ENCODE measurements around the gene RAET1E. TPM values are rescaled to one million over a fixed set of nuclear protein-coding genes. Genes with fewer than 3 reads are reported as not detected.
"Not testable (repeated sequence)": the region's sequence is repeated elsewhere in the genome, so short reads cannot be mapped to it uniquely, and the experiment has no call there.

The RAET1E gene
- total RNA-seq, 1 donor = 0.36 TPM

- H2AFZ ChIP-seq (ENCODE audit: low read length) = no peak overlapping the region
- H3K4me3 ChIP-seq (ENCODE audit: insufficient read depth, low read length) = no peak overlapping the region
- no peak overlapping the region for H3K27ac ChIP-seq (ENCODE audit: low read depth, low read length)
- H3K27me3 ChIP-seq (ENCODE audit: insufficient read depth, low read length) = peaks cover 56% of the 10 kb centered on the region
- no peak for DNase-seq (ENCODE audit: insufficient read length, low spot score, missing footprints)
- no peaks in the 10 kb centered on the region for H3K9me3 ChIP-seq (ENCODE audit: low read depth, low read length)
- no peaks in the 10 kb centered on the region for H3K79me2 ChIP-seq (ENCODE audit: insufficient read depth, low read length)
- TF ChIP-seq, protein P1, sequence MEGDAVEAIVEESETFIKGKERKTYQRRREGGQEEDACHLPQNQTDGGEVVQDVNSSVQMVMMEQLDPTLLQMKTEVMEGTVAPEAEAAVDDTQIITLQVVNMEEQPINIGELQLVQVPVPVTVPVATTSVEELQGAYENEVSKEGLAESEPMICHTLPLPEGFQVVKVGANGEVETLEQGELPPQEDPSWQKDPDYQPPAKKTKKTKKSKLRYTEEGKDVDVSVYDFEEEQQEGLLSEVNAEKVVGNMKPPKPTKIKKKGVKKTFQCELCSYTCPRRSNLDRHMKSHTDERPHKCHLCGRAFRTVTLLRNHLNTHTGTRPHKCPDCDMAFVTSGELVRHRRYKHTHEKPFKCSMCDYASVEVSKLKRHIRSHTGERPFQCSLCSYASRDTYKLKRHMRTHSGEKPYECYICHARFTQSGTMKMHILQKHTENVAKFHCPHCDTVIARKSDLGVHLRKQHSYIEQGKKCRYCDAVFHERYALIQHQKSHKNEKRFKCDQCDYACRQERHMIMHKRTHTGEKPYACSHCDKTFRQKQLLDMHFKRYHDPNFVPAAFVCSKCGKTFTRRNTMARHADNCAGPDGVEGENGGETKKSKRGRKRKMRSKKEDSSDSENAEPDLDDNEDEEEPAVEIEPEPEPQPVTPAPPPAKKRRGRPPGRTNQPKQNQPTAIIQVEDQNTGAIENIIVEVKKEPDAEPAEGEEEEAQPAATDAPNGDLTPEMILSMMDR (IDR thresholded peaks at IDR 0.05; ENCODE audit: extremely low read depth, low read depth, low read length) = no peak
- H4K20me1 ChIP-seq (ENCODE audit: insufficient read depth, low read length) = no peaks in the 10 kb centered on the region
- H3K36me3 ChIP-seq (ENCODE audit: insufficient read depth, low read length) = no peaks in the 10 kb centered on the region
- no peaks in the 10 kb centered on the region for H3K4me1 ChIP-seq (ENCODE audit: insufficient read depth, low read length)
- no peak overlapping the region for H3K4me2 ChIP-seq (ENCODE audit: insufficient read depth, low read length)
These were observed 35.1 kb upstream of the RAET1E start for GRCh38 chr6:149933036-149933435.

DNA sequence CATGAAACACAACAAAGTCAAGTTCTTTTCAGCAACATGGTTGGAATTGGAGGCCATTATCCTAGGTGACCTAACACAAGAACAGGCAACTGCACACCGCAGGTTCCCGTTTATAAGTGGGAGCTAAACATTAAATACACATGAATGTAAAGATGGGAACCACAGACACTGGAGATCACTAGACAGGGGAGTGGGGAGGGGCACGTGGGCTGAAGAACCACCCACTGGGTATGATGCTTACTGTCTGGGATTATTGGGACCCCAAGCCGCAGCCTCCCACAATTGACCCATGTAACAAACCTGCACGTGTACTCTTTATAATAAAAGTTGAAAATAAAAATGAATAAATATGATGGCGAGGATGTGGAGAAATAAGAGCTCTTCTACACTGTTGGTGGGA is 33.6 kb upstream of the RAET1E start:
- TF ChIP-seq, protein P1 (IDR thresholded peaks at IDR 0.05; ENCODE audit: extremely low read depth, low read depth, low read length) = no peak
- no peaks in the 10 kb centered on the region for H3K36me3 ChIP-seq (ENCODE audit: insufficient read depth, low read length)
- no peaks in the 10 kb centered on the region for H3K9me3 ChIP-seq (ENCODE audit: low read depth, low read length)

DNA sequence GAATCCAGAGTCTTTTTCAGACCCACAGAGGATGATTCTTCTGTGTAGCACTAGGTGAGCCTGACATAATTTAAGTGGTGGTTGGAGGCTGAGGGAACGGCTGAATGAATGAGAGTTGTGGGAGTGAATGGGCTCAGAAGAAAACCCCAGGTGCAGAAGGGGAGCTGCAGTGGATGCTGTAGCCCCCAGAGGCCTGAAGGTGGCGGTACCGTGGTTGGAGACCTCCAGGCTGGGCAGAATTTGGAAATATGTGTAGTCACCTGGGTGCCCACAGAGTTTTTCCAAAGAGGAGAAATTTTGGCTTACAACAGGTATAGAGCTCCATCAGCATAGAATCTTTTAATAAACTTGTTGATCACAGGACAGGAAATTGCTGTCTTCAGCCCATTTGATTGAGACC is 31.5 kb upstream of the RAET1E start:
- Histone ChIP-seq H3K9me3 (ENCODE audit: low read depth, low read length) (no peaks in the 10 kb centered on the region), H3K27me3 (ENCODE audit: insufficient read depth, low read length) (peaks cover 32% of the 10 kb centered on the region), H3K27ac (ENCODE audit: low read depth, low read length) (no peak overlapping the region), H3K4me3 (ENCODE audit: insufficient read depth, low read length) (no peak overlapping the region), H3K4me1 (ENCODE audit: insufficient read depth, low read length) (peaks cover 5% of the 10 kb centered on the region), H3K4me2 (ENCODE audit: insufficient read depth, low read length) (no peak overlapping the region), H3K79me2 (ENCODE audit: insufficient read depth, low read length) (no peaks in the 10 kb centered on the region), H4K20me1 (ENCODE audit: insufficient read depth, low read length) (no peaks in the 10 kb centered on the region), H2AFZ (ENCODE audit: low read length) (no peak overlapping the region), H3K36me3 (ENCODE audit: insufficient read depth, low read length) (no peaks in the 10 kb centered on the region)
- TF ChIP-seq, protein P1 (IDR thresholded peaks at IDR 0.05; ENCODE audit: extremely low read depth, low read depth, low read length) = peak; percentile 57
- DNase-seq (ENCODE audit: insufficient read length, low spot score, missing footprints) = no peak

More for the DNA sequence above, 33.6 kb upstream of the RAET1E start:
- Histone ChIP-seq H2AFZ (ENCODE audit: low read length) (no peak overlapping the region), H3K27ac (ENCODE audit: low read depth, low read length) (no peak overlapping the region), H3K27me3 (ENCODE audit: insufficient read depth, low read length) (peaks cover 46% of the 10 kb centered on the region), H3K4me1 (ENCODE audit: insufficient read depth, low read length) (no peaks in the 10 kb centered on the region), H3K4me3 (ENCODE audit: insufficient read depth, low read length) (no peak overlapping the region), H3K4me2 (ENCODE audit: insufficient read depth, low read length) (no peak overlapping the region), H4K20me1 (ENCODE audit: insufficient read depth, low read length) (no peaks in the 10 kb centered on the region), H3K79me2 (ENCODE audit: insufficient read depth, low read length) (no peaks in the 10 kb centered on the region)
- DNase-seq (ENCODE audit: insufficient read length, low spot score, missing footprints) = no peak

DNA sequence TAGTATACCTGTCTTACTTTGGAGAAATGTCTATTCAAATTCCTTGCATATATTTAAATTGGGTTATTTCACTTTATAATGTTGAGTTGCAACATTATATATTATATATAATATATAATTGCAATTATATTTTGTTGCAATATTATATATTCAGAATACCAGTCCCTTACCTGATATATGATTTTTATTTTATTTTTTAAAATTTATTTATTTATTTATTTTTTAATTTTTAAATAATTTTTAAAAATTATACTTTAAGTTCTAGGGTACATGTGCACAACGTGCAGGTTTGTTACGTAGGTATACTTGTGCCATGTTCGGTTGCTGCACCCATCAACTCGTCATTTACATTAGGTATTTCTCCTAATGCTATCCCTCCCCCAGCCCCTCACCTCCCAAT is 29.1 kb upstream of the RAET1E start:
- not testable (repeated sequence) for H3K4me1 ChIP-seq (ENCODE audit: insufficient read depth, low read length); H3K79me2 ChIP-seq (ENCODE audit: insufficient read depth, low read length); H2AFZ ChIP-seq (ENCODE audit: low read length); H3K27ac ChIP-seq (ENCODE audit: low read depth, low read length); H3K9me3 ChIP-seq (ENCODE audit: low read depth, low read length); H3K36me3 ChIP-seq (ENCODE audit: insufficient read depth, low read length); H3K4me3 ChIP-seq (ENCODE audit: insufficient read depth, low read length); DNase-seq (ENCODE audit: insufficient read length, low spot score, missing footprints); H3K4me2 ChIP-seq (ENCODE audit: insufficient read depth, low read length); H4K20me1 ChIP-seq (ENCODE audit: insufficient read depth, low read length)
- H3K27me3 ChIP-seq (ENCODE audit: insufficient read depth, low read length) = peaks cover 26% of the 10 kb centered on the region
